ENCODE data around the gene EPS15.

GRCh38 chr1:51316846-51317120, 202.3 kb downstream of the EPS15 start:
- TF ChIP-seq CTCF (IDR thresholded peaks at IDR 0.05) (no peak), EP300 (IDR thresholded peaks at IDR 0.05; ENCODE audit: low read depth) (no peak), POLR2AphosphoS5 (IDR thresholded peaks at IDR 0.05) (no peak)

Measured in transverse colon (tissue), 4 donors.